SK-N-SH (cell line): ENCODE results near the gene HHIPL1. TPM values are rescaled to one million over a fixed set of nuclear protein-coding genes. Genes with fewer than 3 reads are reported as not detected.
A peak's percentile ranks its signal among the peaks of the same experiment; 100 is the strongest.

Source experiments
- CTCF ChIA-PET: fragments of 300-600, 350-600 bp; formaldehyde crosslinking; extraction: SDS; loops from one replicate; lab custom pipeline; 2021; lab: Yijun Ruan, JAX
- POLR2A ChIA-PET: fragments of 350-600 bp; sonication (Branson Sonifier 250); formaldehyde crosslinking; extraction: SDS; loops from one replicate; lab custom pipeline; 2020; ENCODE audit warnings: antibody characterized with exemption, inconsistent platforms; lab: Yijun Ruan, JAX
- DNase-seq: peaks from one replicate; pipeline ENCODE4 v3.0.0; 2012
- H2AFZ ChIP-seq: fragments of 200-600 bp; sonication (generic); 2 replicates; pipeline ENCODE4 v1.8.1; 2016; ENCODE audit warnings: antibody characterized with exemption, mild to moderate bottlenecking, low read depth
- H3F3A ChIP-seq: fragments of 200-600 bp; sonication (generic); replicated peaks from 2 replicates; pipeline ENCODE3; 2016; ENCODE audit warnings: antibody characterized with exemption, mild to moderate bottlenecking; ENCODE audit not compliant: insufficient read depth
- H3K27ac ChIP-seq, 2 experiments: fragments of 200-500 bp in 1 of 2; fragments of 200-600 bp in 1 of 2; sonication (Bioruptor generic) in 1 of 2; sonication (generic), shearing (Covaris generic) in 1 of 2; 2 replicates each; pipeline versions ENCODE4 v1.5.1 to v1.6.1; 2014 to 2016; ENCODE audit warnings: low read depth in 2 of 2, inconsistent platforms in 1 of 2, low read length in 1 of 2, mild to moderate bottlenecking in 1 of 2, mixed read lengths in 1 of 2
- H3K27me3 ChIP-seq: fragments of 200-600 bp; sonication (generic), shearing (Covaris generic); 2 replicates; pipeline ENCODE4 v1.6.1; 2016; ENCODE audit warnings: mixed run types; ENCODE audit not compliant: insufficient read depth
- H3K36me3 ChIP-seq, 2 experiments: fragments of 200-500 bp in 1 of 2; fragments of 200-600 bp in 1 of 2; sonication (Bioruptor generic) in 1 of 2; sonication (generic) in 1 of 2; replicated peaks in 1 of 2; 2 replicates each; pipeline versions ENCODE3 to v1.5.1; 2014 to 2016; ENCODE audit warnings: low read length in 1 of 2, mild to moderate bottlenecking in 1 of 2; ENCODE audit not compliant: insufficient read depth in 2 of 2, control insufficient read depth in 1 of 2
- H3K4me1 ChIP-seq, 2 experiments: fragments of 200-500 bp in 1 of 2; fragments of 200-600 bp in 1 of 2; sonication (Bioruptor generic) in 1 of 2; sonication (generic), shearing (Covaris generic) in 1 of 2; 2 replicates each; pipeline versions ENCODE4 v1.5.1 to v1.6.1; 2014 to 2016; ENCODE audit warnings: low read depth in 1 of 2, low read length in 1 of 2, mixed run types in 1 of 2; ENCODE audit not compliant: insufficient read depth in 2 of 2, control insufficient read depth in 1 of 2
- H3K4me2 ChIP-seq: fragments of 200-600 bp; sonication (generic), shearing (Covaris generic); 2 replicates; pipeline ENCODE4 v1.6.1; 2017; ENCODE audit warnings: mixed run types
- H3K4me3 ChIP-seq, 2 experiments: fragments of 200-500 bp in 1 of 2; fragments of 200-600 bp in 1 of 2; sonication (Bioruptor generic) in 1 of 2; sonication (generic), shearing (Covaris generic) in 1 of 2; 2 replicates each; pipeline versions ENCODE4 v1.5.1 to v1.8.1; 2014 to 2016; ENCODE audit warnings: low read depth in 2 of 2, inconsistent platforms in 1 of 2, low read length in 1 of 2, mild to moderate bottlenecking in 1 of 2, mixed read lengths in 1 of 2, moderate library complexity in 1 of 2
- H3K79me2 ChIP-seq: fragments of 200-600 bp; sonication (generic); 2 replicates; pipeline ENCODE4 v1.8.1; 2017; ENCODE audit warnings: mild to moderate bottlenecking; ENCODE audit not compliant: insufficient read depth
- H3K9ac ChIP-seq: fragments of 200-600 bp; sonication (generic); 2 replicates; pipeline ENCODE4 v1.6.1; 2017; ENCODE audit warnings: mixed run types
- H3K9me2 ChIP-seq: fragments of 200-600 bp; sonication (generic); 2 replicates; pipeline ENCODE4 v1.6.1; 2017; ENCODE audit warnings: mixed run types
- H3K9me3 ChIP-seq: fragments of 200-600 bp; sonication (generic); 2 replicates; pipeline ENCODE4 v1.6.1; 2017; ENCODE audit warnings: mixed run types, mild to moderate bottlenecking, moderate library complexity
- H4K20me1 ChIP-seq: fragments of 200-600 bp; sonication (generic); 2 replicates; pipeline ENCODE4 v1.6.1; 2017; ENCODE audit warnings: mild to moderate bottlenecking, mixed run types; ENCODE audit not compliant: insufficient read depth
- ELF1 ChIP-seq: IDR thresholded peaks from 2 replicates; pipeline ENCODE4 v1.4.0; 2012
- EP300 ChIP-seq, 2 experiments: IDR thresholded peaks; 2 replicates each; pipeline versions ENCODE4 v1.4.0 to v1.6.1; 2012; ENCODE audit warnings: borderline replicate concordance in 1 of 2, low read depth in 1 of 2, low read length in 1 of 2
- EZH2phosphoT487 ChIP-seq: fragments of 200-600 bp; sonication (generic); IDR thresholded peaks from 2 replicates; pipeline ENCODE4 v1.6.1; 2017; ENCODE audit warnings: low read depth, mixed run types, mild to moderate bottlenecking, antibody characterized with exemption, moderate library complexity, borderline replicate concordance
- GABPA ChIP-seq: IDR thresholded peaks from 2 replicates; pipeline ENCODE4 v1.4.0; 2012; ENCODE audit warnings: low read depth, mild to moderate bottlenecking
- GATA2 ChIP-seq: sonication (generic); formaldehyde crosslinking; IDR thresholded peaks from 2 replicates; pipeline ENCODE4 v1.5.0; 2020; ENCODE audit warnings: mild to moderate bottlenecking, missing genetic modification reagents
- MXI1 ChIP-seq: IDR thresholded peaks from 2 replicates; pipeline ENCODE4 v1.6.1; 2012; ENCODE audit warnings: mild to moderate bottlenecking, low read depth, low read length, improper control_type of control experiment
- NFIC ChIP-seq: IDR thresholded peaks from 2 replicates; pipeline ENCODE4 v1.4.0; 2012; ENCODE audit warnings: borderline replicate concordance
- POLR2AphosphoS5 ChIP-seq: IDR thresholded peaks from 2 replicates; pipeline ENCODE4 v1.6.1; 2012; ENCODE audit warnings: low read depth, low read length
- RCOR1 ChIP-seq: fragments of 150-350 bp; IDR thresholded peaks from 2 replicates; pipeline ENCODE4 v1.6.1; 2017; ENCODE audit warnings: antibody characterized with exemption, low read length
- REST ChIP-seq: IDR thresholded peaks from 2 replicates; pipeline ENCODE4 v1.6.1; 2012; ENCODE audit warnings: mild to moderate bottlenecking, low read depth, low read length, moderate library complexity
- TCF12 ChIP-seq: IDR thresholded peaks from 2 replicates; pipeline ENCODE4 v1.4.0; 2012
- YY1 ChIP-seq: IDR thresholded peaks from 2 replicates; pipeline ENCODE4 v1.4.0; 2012; ENCODE audit warnings: low read depth, mild to moderate bottlenecking
- WGBS: methylation state at CpG from one replicate; pipeline ENCODE4 v1.1.6; 2017; ENCODE audit warnings: low lambda C conversion rate; 5-methylcytosine and 5-hydroxymethylcytosine counted together
- polyA plus RNA-seq, 3 experiments: library from polyadenylated mRNA; depleted of rRNA; stranded (reverse); fragments of >200 nt; gene quantifications; 2 replicates each; pipeline ENCODE4 v1.2.3, GENCODE V29; 2012

Gene HHIPL1
- polyA plus RNA-seq, 1 of the 3 experiments (the other 2 are of a cell fraction), result 0.02 TPM

DNA sequence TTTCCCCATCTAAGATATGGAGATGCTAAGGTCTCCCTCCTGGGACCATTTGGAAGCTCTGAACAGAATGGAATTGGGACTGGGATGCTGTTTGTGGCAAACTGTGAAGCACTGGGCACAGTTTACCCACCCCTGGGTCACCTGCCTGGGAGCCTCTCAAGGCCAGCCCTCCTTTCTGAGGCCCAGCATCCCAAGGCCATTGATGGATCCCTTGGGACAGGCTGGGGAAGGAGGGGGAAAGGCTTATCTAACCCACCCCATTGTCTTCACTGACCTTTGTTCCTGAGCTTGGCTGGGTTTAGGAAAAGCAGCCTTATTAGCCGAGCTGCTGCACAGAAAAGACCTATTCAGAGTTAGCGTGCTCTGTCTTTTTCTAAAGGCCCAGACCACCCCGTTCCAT lies 46.2 kb upstream of the HHIPL1 start (continued):
- no peak for TF ChIP-seq RCOR1
- no peak for TF ChIP-seq MXI1
- TF ChIP-seq ELF1, result no peak
- no peak for TF ChIP-seq POLR2AphosphoS5
- TF ChIP-seq YY1, result no peak
- TF ChIP-seq EP300 (IDR thresholded peaks at IDR 0.05; ENCODE audit: borderline replicate concordance in 1 of 2, low read depth in 1 of 2, low read length in 1 of 2), result no peak
- TF ChIP-seq TCF12, result no peak

GRCh38 chr14:99599393-99599792 lies 45.5 kb upstream of the HHIPL1 start:
- CTCF ChIA-PET, result interaction anchor here (1.3 to 2.2 kb wide), 2 partner anchors 23 to 36 kb away, joined by 3 to 6 read pairs; no protein-coding TSS in a partner anchor
- TF ChIP-seq NFIC, result no peak
- TF ChIP-seq GABPA, result no peak
- no peak for TF ChIP-seq RCOR1
- TF ChIP-seq ELF1, result no peak
- TF ChIP-seq, all 33 proteins: peak for 0

GRCh38 chr14:99600232-99600888 lies 44.6 kb upstream of the HHIPL1 start:
- no peak overlapping the region for H2AFZ ChIP-seq
- H3K4me2 ChIP-seq, result peak overlapping the region; percentile 89; the same call in 1 of the 2 replicates
- no peak overlapping the region for H3K9ac ChIP-seq
- TF ChIP-seq EZH2phosphoT487 (no peak), RCOR1 (no peak), GATA2 (peak; percentile 25; the same call in 1 of the 2 replicates), REST (no peak), NFIC (no peak)
- 97% methylated on average over 3 of the region's 3 CpGs for WGBS
- peaks cover 82% of the 10 kb centered on the region for H3K79me2 ChIP-seq
- no peaks in the 10 kb centered on the region for H3K9me2 ChIP-seq
- no peaks in the 10 kb centered on the region for H3K27me3 ChIP-seq
- peaks cover 22 to 80% of the 10 kb centered on the region in 2 experiments; a peak in 3 of 4 replicates for H3K4me1 ChIP-seq
- H3K36me3 ChIP-seq, result no peaks in the 10 kb centered on the region
- H3K9me3 ChIP-seq, result no peaks in the 10 kb centered on the region
- no peak for DNase-seq
- peak overlapping the region in 1 of 2 experiments; percentile 5; a peak in 1 of 4 replicates for H3K27ac ChIP-seq
- H3F3A ChIP-seq, result no peaks in the 10 kb centered on the region
- peaks cover 60% of the 10 kb centered on the region for H4K20me1 ChIP-seq
- peak overlapping the region in 1 of 2 experiments; percentile 13; a peak in 2 of 4 replicates for H3K4me3 ChIP-seq
- ChIA-PET CTCF (interaction anchor here (0.7 to 2.2 kb wide), 3 partner anchors 25 to 40 kb away, joined by 3 to 7 read pairs (median 6); no protein-coding TSS in a partner anchor), POLR2A (no interaction called here)

More at GRCh38 chr14:99599393-99599792, 45.5 kb upstream of the HHIPL1 start:
- Histone ChIP-seq H3K36me3 (no peaks in the 10 kb centered on the region), H3K4me3 (no peak overlapping the region; a peak in 1 of 4 replicates), H3K9me3 (no peaks in the 10 kb centered on the region), H3K4me2 (no peak overlapping the region; the same call in 1 of the 2 replicates), H4K20me1 (peaks cover 64% of the 10 kb centered on the region), H3K27me3 (no peaks in the 10 kb centered on the region), H3K4me1 (peaks cover 22 to 82% of the 10 kb centered on the region in 2 experiments; a peak in 3 of 4 replicates), H3F3A (no peaks in the 10 kb centered on the region), H2AFZ (no peak overlapping the region), H3K9me2 (no peaks in the 10 kb centered on the region), H3K27ac (no peak overlapping the region), H3K9ac (no peak overlapping the region), H3K79me2 (peaks cover 92% of the 10 kb centered on the region)
- 91% methylated on average over 6 of the region's 6 CpGs for WGBS
- no peak for DNase-seq
- POLR2A ChIA-PET, result no interaction called here
